Measurements from ENCODE around the gene AKNA.

AKNA gene

DNA sequence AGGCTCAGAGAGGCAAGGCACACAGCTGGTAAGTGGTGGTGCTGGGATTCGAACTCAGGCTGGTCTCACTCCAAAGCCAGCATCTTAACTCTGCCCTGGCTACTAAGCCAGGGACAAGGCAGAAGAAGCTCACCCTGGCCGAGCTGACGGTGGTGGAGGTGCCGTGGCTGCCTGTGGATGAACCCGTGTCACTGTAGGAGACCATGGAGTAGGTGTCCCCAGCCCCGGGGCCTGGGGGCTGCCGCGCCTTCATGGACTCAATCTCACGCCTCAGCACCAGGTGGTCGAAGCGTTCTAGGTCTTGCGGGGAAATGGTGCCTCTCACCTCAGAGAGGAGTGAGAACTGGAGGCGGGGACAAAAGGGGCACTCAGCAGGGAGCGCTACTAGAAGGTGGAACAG, 35.4 kb upstream of the AKNA start:
- no peaks in the 10 kb centered on the region for H3K4me1 Mint-ChIP-seq (ENCODE audit: low read depth)
- H3K4me3 Mint-ChIP-seq = no peak overlapping the region
- no peaks in the 10 kb centered on the region for H3K27me3 Mint-ChIP-seq
- no peaks in the 10 kb centered on the region for H3K36me3 Mint-ChIP-seq (ENCODE audit: low read depth)
- no peaks in the 10 kb centered on the region for H3K9me3 Mint-ChIP-seq
- H3K27ac Mint-ChIP-seq = no peak overlapping the region

DNA sequence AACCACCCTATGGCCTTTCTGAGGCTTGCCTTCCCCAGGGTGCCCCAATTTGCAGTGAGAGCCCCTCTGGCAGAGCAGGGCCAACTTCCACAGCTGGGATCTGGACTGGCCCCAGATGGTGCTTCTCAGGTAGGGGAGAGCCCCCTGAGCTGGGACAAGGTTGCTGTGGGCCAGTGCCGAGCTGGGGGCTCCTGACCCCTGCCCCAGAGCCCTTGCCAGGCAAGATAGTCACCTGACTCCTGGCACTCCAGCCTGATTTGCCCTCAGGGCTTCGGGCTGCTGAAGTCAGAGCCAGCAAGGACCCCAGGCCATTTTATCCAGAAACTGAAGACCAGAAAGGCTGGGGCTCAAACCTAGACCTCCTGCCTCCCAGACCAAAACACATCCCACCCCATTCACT, 33.4 kb upstream of the AKNA start:
- H3K27me3 Mint-ChIP-seq = no peaks in the 10 kb centered on the region
- H3K27ac Mint-ChIP-seq = no peak overlapping the region
- no peak overlapping the region for H3K4me3 Mint-ChIP-seq
- no peaks in the 10 kb centered on the region for H3K36me3 Mint-ChIP-seq (ENCODE audit: low read depth)
- H3K9me3 Mint-ChIP-seq = no peaks in the 10 kb centered on the region
- no peaks in the 10 kb centered on the region for H3K4me1 Mint-ChIP-seq (ENCODE audit: low read depth)

DNA sequence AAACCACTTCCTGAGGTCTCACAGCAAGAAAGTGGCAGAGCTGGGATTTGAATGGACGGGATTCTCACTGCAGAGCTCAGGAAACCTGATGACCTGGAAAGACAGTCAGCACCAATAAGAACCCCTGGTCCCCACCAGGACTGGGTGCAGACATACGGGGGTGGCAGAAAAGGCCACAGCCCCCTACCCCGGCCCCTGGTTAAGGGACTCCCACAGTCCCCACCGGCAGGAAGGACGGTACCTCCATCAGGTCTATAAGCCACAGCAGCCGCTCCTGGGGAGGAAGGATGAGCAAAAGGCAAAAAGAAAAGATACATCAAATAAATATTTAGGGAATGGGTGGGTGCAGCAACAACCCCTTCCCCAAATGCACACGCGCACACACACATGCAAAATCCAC, 32.0 kb upstream of the AKNA start:
- H3K4me3 Mint-ChIP-seq = no peak overlapping the region
- no peaks in the 10 kb centered on the region for H3K4me1 Mint-ChIP-seq (ENCODE audit: low read depth)
- H3K36me3 Mint-ChIP-seq (ENCODE audit: low read depth) = no peaks in the 10 kb centered on the region
- H3K27ac Mint-ChIP-seq = no peak overlapping the region
- H3K9me3 Mint-ChIP-seq = no peaks in the 10 kb centered on the region
- no peaks in the 10 kb centered on the region for H3K27me3 Mint-ChIP-seq

DNA sequence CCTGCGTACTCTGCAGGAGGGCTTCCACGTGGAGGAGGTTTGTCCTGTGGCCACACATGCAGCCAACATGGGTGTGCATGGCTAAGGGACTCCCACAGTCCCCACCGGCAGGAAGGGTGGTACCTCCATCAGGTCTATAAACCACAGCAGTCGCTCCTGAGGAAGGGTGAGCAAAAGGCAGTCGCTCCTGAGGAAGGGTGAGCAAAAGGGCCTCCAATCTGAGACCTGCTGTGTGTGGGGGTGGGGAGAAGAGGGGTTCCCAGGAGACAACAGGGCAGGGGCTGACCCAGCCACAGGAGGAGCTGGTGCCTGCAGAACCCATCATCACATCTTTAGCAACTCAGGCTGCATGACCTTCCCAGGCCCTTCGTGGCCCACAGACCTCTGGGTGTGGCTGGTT, 30.3 kb upstream of the AKNA start:
- no peak overlapping the region for H3K27ac Mint-ChIP-seq
- H3K36me3 Mint-ChIP-seq (ENCODE audit: low read depth) = no peaks in the 10 kb centered on the region
- no peak overlapping the region for H3K4me3 Mint-ChIP-seq
- H3K27me3 Mint-ChIP-seq = no peaks in the 10 kb centered on the region
- H3K9me3 Mint-ChIP-seq = no peaks in the 10 kb centered on the region
- no peaks in the 10 kb centered on the region for H3K4me1 Mint-ChIP-seq (ENCODE audit: low read depth)

DNA sequence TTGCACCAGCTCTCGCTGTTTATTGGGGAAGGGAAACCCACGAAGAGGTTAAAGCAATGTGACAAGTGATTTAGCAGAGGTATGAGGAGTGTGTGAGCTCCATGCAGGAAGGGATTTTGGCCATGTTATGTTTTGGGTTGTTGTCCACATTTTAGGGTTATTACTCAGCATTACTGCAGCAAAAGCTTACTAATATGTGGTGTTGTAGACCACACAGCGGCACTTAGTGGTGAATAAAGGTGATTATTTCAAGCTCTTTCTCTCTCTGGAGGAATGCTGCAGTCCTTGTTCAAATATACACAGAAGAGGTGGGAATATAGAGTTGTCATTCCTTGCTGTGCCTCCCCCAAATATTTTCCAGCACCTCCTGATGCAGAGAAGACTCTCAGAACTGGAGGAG, 29.7 kb upstream of the AKNA start:
- no peaks in the 10 kb centered on the region for H3K27me3 Mint-ChIP-seq
- H3K36me3 Mint-ChIP-seq (ENCODE audit: low read depth) = no peaks in the 10 kb centered on the region
- H3K9me3 Mint-ChIP-seq = no peaks in the 10 kb centered on the region
- H3K4me1 Mint-ChIP-seq (ENCODE audit: low read depth) = no peaks in the 10 kb centered on the region
- H3K27ac Mint-ChIP-seq = no peak overlapping the region
- no peak overlapping the region for H3K4me3 Mint-ChIP-seq

DNA sequence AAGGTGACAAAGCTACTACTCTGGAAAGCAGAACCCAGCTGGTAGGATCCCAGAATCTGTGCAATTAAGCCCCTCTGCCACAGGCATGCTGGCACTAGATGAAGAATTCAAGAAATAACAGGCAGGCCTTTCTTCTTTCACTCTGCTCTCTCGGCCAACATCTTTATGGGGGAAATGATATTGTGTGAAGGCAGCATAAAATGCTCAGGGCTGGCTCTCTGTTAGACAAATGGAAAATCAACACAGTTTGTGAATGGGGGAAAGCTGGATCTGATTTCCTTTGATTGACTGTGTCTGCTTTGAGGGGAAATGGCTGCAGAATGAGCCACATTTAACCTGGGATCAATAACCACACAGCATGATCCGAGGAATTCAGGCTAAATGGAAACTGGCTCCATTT, 29.1 kb upstream of the AKNA start:
- no peaks in the 10 kb centered on the region for H3K36me3 Mint-ChIP-seq (ENCODE audit: low read depth)
- no peak overlapping the region for H3K4me3 Mint-ChIP-seq
- H3K9me3 Mint-ChIP-seq = no peaks in the 10 kb centered on the region
- H3K4me1 Mint-ChIP-seq (ENCODE audit: low read depth) = no peaks in the 10 kb centered on the region
- no peak overlapping the region for H3K27ac Mint-ChIP-seq
- no peaks in the 10 kb centered on the region for H3K27me3 Mint-ChIP-seq

DNA sequence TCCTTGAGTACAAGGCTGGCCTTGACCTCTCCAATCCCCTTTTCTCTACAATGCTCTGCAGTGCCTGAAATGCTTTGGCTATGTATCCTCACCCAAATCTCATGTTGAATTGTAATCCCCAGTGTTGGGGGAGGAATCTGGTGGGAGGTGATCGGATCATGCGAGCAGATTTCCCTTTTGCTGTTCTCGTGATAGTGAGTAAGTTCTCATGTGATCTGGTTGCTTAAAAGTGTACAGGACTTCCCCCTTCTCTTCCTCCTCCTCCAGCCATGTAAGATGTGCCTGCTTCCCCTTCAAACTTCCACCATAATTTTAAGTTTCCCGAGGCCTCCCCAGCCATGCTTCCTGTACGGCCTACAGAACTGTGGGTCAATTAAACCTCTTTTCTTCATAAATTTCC, 28.5 kb upstream of the AKNA start:
- Mint-ChIP-seq H3K9me3 (no peaks in the 10 kb centered on the region), H3K4me3 (no peak overlapping the region), H3K27me3 (no peaks in the 10 kb centered on the region), H3K36me3 (ENCODE audit: low read depth) (no peaks in the 10 kb centered on the region), H3K27ac (no peak overlapping the region), H3K4me1 (ENCODE audit: low read depth) (no peaks in the 10 kb centered on the region)

DNA sequence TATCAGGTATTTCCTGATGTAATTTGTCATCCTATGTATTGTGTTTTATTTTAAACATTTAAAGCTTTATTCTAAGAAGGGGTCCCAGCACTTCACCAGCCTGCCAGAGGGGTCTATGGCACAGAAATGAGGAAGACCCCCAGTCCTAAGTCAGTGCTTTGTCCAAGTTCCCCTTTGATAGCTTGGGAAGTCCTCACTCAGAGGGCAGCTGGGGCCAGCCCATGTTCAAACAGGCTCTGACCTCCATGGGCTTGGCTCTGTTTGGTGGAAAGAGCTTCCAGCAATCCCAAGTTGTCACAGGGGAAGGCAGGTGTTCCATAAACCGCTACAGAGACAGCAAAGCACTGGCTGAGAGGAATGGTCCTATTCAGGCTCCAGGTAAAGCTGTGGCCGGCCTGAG, 26.6 kb upstream of the AKNA start:
- H3K36me3 Mint-ChIP-seq (ENCODE audit: low read depth) = no peaks in the 10 kb centered on the region
- no peaks in the 10 kb centered on the region for H3K4me1 Mint-ChIP-seq (ENCODE audit: low read depth)
- H3K4me3 Mint-ChIP-seq = no peak overlapping the region
- no peaks in the 10 kb centered on the region for H3K9me3 Mint-ChIP-seq
- H3K27me3 Mint-ChIP-seq = no peaks in the 10 kb centered on the region
- no peak overlapping the region for H3K27ac Mint-ChIP-seq

DNA sequence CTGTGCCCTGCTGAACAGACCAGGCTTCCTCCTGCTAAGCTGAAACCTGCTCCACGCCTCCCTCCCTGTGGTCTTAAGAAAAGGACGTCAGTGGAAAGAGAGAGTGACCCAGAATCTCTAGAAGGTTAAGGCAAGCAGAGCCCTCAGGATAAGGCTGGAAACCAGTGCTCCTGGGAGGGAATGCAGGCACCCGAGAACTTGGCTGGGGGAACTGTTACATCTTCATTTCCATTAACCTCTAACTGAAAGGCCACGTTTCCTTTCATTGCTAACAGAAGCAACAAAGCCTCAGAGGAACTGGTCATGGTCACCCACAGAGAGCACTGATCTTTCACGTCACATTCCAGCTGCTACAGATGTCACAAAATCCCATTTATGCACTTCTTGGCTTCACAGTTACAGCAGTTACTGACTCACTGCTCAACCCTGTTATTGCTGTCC, 26.1 kb upstream of the AKNA start:
- Mint-ChIP-seq H3K4me3 (no peak overlapping the region), H3K36me3 (ENCODE audit: low read depth) (no peaks in the 10 kb centered on the region), H3K27me3 (no peaks in the 10 kb centered on the region), H3K9me3 (no peaks in the 10 kb centered on the region), H3K27ac (no peak overlapping the region), H3K4me1 (ENCODE audit: low read depth) (no peaks in the 10 kb centered on the region)

DNA sequence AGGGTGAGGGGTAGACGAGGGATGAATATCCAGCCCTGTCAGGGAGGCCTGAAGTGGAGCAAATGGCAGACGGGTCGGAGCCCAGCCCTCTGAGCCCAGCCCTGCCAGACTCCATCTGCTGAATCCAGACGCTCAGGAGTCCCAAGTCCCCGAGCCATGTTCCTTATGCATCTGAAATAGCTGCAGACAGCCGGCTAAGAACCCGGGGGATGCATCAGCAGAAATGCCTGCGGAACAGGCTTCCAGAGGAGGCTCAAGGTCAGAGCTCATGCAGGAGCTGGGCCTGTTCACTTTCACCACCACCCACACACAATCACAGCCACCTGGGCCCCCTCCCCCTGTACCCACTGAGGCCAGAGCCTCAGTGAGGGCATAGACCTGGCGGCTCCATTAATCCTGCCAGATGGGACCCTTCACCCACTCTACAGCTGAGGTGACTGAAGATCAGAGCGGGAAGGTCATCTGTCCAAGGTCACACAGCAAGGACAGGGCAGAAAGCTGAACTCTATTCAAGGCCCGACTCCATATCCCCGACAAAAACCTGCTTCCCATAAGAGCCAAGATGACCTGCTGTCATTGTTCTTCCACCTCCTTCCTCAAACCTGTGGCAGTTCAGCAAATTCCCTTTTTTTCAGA, 24.4 kb upstream of the AKNA start:
- Mint-ChIP-seq H3K27me3 (no peaks in the 10 kb centered on the region), H3K9me3 (no peaks in the 10 kb centered on the region), H3K4me3 (no peak overlapping the region), H3K36me3 (ENCODE audit: low read depth) (no peaks in the 10 kb centered on the region), H3K27ac (no peak overlapping the region), H3K4me1 (ENCODE audit: low read depth) (no peaks in the 10 kb centered on the region)

DNA sequence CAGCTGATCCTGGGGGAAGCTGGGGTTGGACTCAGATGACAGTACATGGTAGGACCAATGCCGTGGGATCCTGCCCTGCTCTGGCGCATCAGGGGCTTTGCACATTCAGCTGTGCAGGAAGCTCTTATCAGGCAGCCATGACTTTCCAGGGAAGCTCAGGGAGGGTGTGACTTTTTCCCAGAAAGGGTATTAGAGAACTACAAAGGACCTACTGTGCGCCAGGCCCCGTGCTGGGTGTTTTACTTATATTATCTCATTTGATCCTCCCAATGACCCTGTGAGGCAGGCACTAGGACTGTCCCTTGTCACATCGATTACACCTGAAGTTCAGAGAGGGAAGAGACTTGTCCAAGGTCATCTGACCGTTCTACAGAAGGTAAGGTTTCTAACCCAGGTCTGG, 23.7 kb upstream of the AKNA start:
- Mint-ChIP-seq H3K27me3 (no peaks in the 10 kb centered on the region), H3K36me3 (ENCODE audit: low read depth) (no peaks in the 10 kb centered on the region), H3K4me3 (no peak overlapping the region), H3K9me3 (no peaks in the 10 kb centered on the region), H3K27ac (no peak overlapping the region), H3K4me1 (ENCODE audit: low read depth) (no peaks in the 10 kb centered on the region)

DNA sequence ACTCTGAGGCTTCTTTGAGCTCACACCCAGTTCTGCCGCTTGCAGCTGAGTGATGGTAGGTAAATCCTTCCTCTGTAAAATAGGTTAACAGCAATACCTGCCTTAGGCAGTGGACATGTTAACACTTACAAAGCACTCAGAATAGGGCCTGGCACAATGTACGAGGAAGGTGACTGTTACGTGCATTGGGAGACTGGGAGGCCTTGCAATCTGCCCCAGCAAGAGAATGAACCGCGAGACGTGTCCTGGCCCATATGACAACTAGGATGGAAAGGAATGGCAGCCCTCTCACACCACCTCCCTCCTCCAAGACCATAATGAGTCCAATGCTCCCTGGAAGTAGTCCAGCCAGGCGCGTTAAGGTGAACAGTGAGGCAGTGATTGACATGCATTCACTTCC, 23.1 kb upstream of the AKNA start:
- Mint-ChIP-seq H3K9me3 (no peaks in the 10 kb centered on the region), H3K4me1 (ENCODE audit: low read depth) (no peaks in the 10 kb centered on the region), H3K27ac (no peak overlapping the region), H3K36me3 (ENCODE audit: low read depth) (no peaks in the 10 kb centered on the region), H3K4me3 (no peak overlapping the region), H3K27me3 (no peaks in the 10 kb centered on the region)

DNA sequence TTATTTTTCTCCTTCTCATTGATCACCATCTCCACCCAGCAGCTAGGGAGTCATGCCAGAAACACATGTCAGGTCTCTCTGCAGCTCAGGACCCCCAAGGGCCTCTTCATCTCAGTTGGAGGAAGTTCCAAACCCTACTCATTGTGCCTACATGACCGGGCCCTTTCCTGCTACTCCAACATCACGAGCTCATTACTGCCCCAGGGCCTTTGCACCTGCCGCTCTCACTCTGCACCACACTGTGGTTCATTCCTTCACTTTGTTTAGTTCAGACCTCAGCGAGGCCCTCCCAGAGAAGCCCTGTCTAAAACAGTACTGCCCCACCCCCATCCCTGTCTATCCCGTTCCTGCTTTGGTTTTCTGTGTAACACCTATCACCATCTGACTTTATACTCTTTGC, 22.1 kb upstream of the AKNA start:
- H3K27me3 Mint-ChIP-seq = no peaks in the 10 kb centered on the region
- no peak overlapping the region for H3K4me3 Mint-ChIP-seq
- peak overlapping the region; percentile 3 for H3K27ac Mint-ChIP-seq
- no peaks in the 10 kb centered on the region for H3K36me3 Mint-ChIP-seq (ENCODE audit: low read depth)
- no peaks in the 10 kb centered on the region for H3K9me3 Mint-ChIP-seq
- peaks cover 4% of the 10 kb centered on the region for H3K4me1 Mint-ChIP-seq (ENCODE audit: low read depth)

DNA sequence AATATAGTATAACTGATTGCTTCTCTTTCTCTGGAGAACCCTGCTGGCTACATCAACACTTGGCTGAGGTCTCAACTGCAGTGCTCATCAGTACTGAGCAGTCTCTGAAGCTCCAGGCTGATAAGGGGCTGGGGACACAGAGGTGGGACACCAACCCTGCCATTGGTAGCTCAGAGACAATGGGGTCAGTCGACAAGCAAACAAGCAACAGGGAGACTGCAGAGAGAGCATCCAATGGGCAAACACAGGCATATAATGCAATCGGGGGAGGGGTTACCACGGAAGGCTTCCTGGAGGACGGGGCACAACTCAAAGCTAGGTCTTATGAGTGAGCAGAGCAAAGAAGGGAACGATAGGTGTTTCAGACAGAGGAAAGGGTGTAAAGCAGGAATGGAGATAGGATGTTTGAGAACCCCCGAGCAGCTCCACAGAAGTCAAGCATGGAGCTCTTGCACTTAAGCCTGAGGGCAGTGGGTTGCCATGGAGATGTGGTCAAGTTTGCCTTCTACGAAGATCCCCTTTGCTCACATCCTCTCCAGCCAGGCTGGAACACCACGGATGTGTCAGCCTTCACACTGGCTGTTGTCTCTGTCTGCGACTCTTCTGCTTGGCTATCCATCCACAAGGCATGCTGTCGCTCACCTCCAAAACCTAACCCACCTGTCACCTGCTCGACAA, 21.5 kb upstream of the AKNA start:
- no peak overlapping the region for H3K4me3 Mint-ChIP-seq
- no peaks in the 10 kb centered on the region for H3K36me3 Mint-ChIP-seq (ENCODE audit: low read depth)
- no peaks in the 10 kb centered on the region for H3K9me3 Mint-ChIP-seq
- peaks cover 4% of the 10 kb centered on the region for H3K4me1 Mint-ChIP-seq (ENCODE audit: low read depth)
- H3K27ac Mint-ChIP-seq = peak overlapping the region; percentile 3
- no peaks in the 10 kb centered on the region for H3K27me3 Mint-ChIP-seq

DNA sequence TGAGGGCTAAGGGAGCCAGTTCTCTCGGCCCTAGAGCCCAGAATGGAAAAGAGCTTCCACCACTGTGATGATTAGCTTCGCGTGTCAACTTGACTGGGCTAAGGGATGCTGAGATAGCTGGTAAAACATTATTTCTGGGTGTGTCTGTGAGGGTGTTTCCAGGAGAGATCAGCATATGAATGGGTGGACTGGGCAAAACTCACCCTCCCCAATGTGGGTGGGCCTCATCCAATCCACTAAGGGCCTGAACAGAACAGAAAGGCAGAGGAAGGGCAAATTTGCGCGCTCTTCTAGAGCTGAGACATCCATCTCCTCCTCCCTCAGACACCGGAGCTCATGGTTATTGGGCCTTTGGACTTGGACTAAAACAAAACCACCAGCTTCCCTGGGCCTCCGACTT, 20.9 kb upstream of the AKNA start:
- Mint-ChIP-seq H3K27me3 (no peaks in the 10 kb centered on the region), H3K36me3 (ENCODE audit: low read depth) (no peaks in the 10 kb centered on the region), H3K27ac (no peak overlapping the region), H3K9me3 (no peaks in the 10 kb centered on the region), H3K4me3 (no peak overlapping the region), H3K4me1 (ENCODE audit: low read depth) (peaks cover 4% of the 10 kb centered on the region)

DNA sequence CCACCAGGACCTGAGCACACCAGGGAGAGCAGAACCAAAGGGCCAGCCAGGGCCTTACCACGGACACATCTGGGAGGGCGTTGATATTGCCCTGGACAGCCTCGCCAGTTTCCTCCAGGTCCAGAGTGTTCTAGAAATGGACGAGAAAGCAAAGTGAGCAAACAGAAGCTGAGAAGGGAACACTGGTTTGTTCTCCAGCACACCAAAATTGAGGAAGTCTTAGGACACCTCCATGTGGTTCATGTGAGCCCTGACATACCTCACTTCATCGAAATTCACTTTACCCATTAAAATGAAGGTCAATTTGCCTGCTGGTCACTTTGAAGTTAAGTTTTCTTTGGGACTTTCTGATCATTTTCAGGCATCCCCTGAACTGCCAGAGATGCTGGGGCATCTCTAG, 20.1 kb upstream of the AKNA start:
- H3K9me3 Mint-ChIP-seq = no peaks in the 10 kb centered on the region
- H3K4me1 Mint-ChIP-seq (ENCODE audit: low read depth) = peaks cover 4% of the 10 kb centered on the region
- H3K27me3 Mint-ChIP-seq = no peaks in the 10 kb centered on the region
- no peak overlapping the region for H3K4me3 Mint-ChIP-seq
- H3K27ac Mint-ChIP-seq = no peak overlapping the region
- H3K36me3 Mint-ChIP-seq (ENCODE audit: low read depth) = no peaks in the 10 kb centered on the region

Data from stimulated activated naive CD8-positive, alpha-beta T cell treated with anti-CD3 and anti-CD28 coated beads, Interleukin-15, Interleukin-2, amounts not matched to agents 100 ng/mL and 50 ng/mL, for 24 hours (primary cell).